ENCODE measurements around the gene TMEM163. TPM values are rescaled to one million over a fixed set of nuclear protein-coding genes. Genes with fewer than 3 reads are reported as not detected.

Gene TMEM163
- total RNA-seq, 4 donors from 2014 or later = 0.27 to 4.7 (median 1.1) TPM

- no peak for DNase-seq
- Histone ChIP-seq H3K27ac (no peak overlapping the region), H3K27me3 (no peaks in the 10 kb centered on the region), H3K9me3 (no peaks in the 10 kb centered on the region), H3K4me3 (replicated peaks in 1 of 3) (no peak overlapping the region), H3K36me3 (no peaks in the 10 kb centered on the region), H3K4me1 (no peaks in the 10 kb centered on the region)
- 87% methylated on average over 2 of the region's 2 CpGs for WGBS, 2 donors
- intact Hi-C loops (cut with DNase I) = no loop called here
- TF ChIP-seq CTCF (IDR thresholded peaks at IDR 0.05) (no peak), POLR2A (IDR thresholded peaks at IDR 0.05) (no peak)
Measured at GRCh38 chr2:134610871-134611270, 107.9 kb downstream of the TMEM163 start.

DNA sequence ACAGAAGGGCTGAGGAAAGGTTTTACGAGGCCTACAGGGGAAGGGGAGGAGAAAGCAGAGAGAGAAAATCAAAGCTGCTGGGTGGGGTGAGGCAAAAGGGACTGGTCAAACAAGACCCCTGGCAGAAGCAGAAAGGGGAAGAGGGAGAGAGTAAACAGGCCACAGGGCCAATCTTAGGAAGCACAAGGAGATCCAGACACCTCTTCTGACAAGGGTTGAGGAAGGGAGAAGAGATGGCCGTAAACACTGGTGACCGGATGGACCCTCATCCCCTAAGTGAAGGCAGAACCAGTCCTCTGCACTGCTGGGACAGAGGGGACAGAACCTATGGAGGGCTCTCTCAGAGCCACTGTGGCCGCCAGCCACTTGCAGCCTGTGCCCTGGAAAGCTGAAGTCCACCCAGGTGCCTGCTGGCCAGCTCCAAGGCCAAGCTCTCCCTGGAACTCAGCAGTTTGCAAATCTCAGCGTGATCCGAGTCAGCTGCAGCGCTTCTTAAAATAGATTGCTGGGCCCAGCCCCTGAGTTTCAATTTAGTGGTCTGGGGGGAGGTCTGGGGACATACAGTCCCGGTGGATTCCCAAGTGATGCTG lies 108.8 kb downstream of the TMEM163 start:
- DNase-seq = no peak
- Histone ChIP-seq H3K9me3 (no peaks in the 10 kb centered on the region), H3K27ac (no peak overlapping the region), H3K4me1 (no peaks in the 10 kb centered on the region), H3K4me3 (replicated peaks in 1 of 3) (no peak overlapping the region), H3K36me3 (no peaks in the 10 kb centered on the region), H3K27me3 (no peaks in the 10 kb centered on the region)
- intact Hi-C loops (cut with DNase I) = no loop called here
- WGBS, 2 donors = 81 to 86% methylated on average over 7 of the region's 8 CpGs
- no peak for TF ChIP-seq POLR2A (IDR thresholded peaks at IDR 0.05)
- TF ChIP-seq CTCF (IDR thresholded peaks at IDR 0.05) = no peak

GRCh38 chr2:134603966-134604365 lies 114.8 kb downstream of the TMEM163 start:
- no peak for DNase-seq
- no peaks in the 10 kb centered on the region for H3K9me3 ChIP-seq
- intact Hi-C loops (cut with DNase I) = no loop called here
- H3K27ac ChIP-seq = no peak overlapping the region
- no peaks in the 10 kb centered on the region for H3K4me1 ChIP-seq
- TF ChIP-seq POLR2A (IDR thresholded peaks at IDR 0.05) = no peak
- TF ChIP-seq CTCF (IDR thresholded peaks at IDR 0.05) = no peak
- no peaks in the 10 kb centered on the region for H3K36me3 ChIP-seq
- WGBS, 2 donors = 46 to 52% methylated on average over 5 of the region's 5 CpGs
- H3K4me3 ChIP-seq (replicated peaks in 1 of 3) = no peak overlapping the region
- no peaks in the 10 kb centered on the region for H3K27me3 ChIP-seq

DNA sequence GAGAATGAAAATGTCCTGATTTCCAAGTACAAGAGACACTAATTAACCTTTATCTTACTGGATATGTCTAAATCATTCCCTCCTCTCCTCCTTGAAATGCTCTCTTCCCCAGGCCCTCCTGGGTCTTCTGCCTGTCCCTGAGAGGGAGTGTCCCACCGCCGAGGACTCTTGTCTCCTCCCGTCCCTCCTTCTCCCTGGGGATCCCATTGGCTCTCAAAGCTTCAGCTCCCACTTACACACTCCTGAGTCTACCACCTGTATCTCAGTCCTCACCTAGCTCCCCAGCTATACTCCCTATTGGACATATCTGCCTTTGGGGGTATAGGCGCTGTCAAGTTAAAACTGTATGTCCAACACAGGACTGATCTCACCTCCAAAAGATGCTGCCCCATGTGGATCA lies 116.1 kb downstream of the TMEM163 start:
- H3K36me3 ChIP-seq = no peaks in the 10 kb centered on the region
- H3K4me1 ChIP-seq = no peaks in the 10 kb centered on the region
- intact Hi-C loops (cut with DNase I) = no loop called here
- no peak overlapping the region for H3K4me3 ChIP-seq (replicated peaks in 1 of 3)
- TF ChIP-seq POLR2A (IDR thresholded peaks at IDR 0.05) (no peak), CTCF (IDR thresholded peaks at IDR 0.05) (no peak)
- H3K27ac ChIP-seq = no peak overlapping the region
- no peak for DNase-seq
- WGBS, 2 donors = 79 to 82% methylated on average over 4 of the region's 4 CpGs
- no peaks in the 10 kb centered on the region for H3K9me3 ChIP-seq
- no peaks in the 10 kb centered on the region for H3K27me3 ChIP-seq

- Histone ChIP-seq H3K36me3 (no peaks in the 10 kb centered on the region), H3K4me3 (replicated peaks in 1 of 3) (no peak overlapping the region), H3K27me3 (no peaks in the 10 kb centered on the region), H3K9me3 (no peaks in the 10 kb centered on the region), H3K27ac (no peak overlapping the region), H3K4me1 (no peaks in the 10 kb centered on the region)
- TF ChIP-seq POLR2A (IDR thresholded peaks at IDR 0.05) (no peak), CTCF (IDR thresholded peaks at IDR 0.05) (no peak)
- 89 to 90% methylated on average over 11 of the region's 11 CpGs for WGBS, 2 donors
- no peak for DNase-seq
- intact Hi-C loops (cut with DNase I) = no loop called here
Measured at GRCh38 chr2:134601264-134601663, 117.5 kb downstream of the TMEM163 start.

All from thyroid gland (tissue), 4 donors.